A204.1 (cell line): ENCODE results near the gene SMAD1.
"Not testable (repeated sequence)": the region's sequence is repeated elsewhere in the genome, so short reads cannot be mapped to it uniquely, and the experiment has no call there.

Experiments used
- FAIRE-seq: peaks from 2 replicates; lab custom pipeline; 2012; peaks lifted over from hg19 to GRCh38; lab: Jason Lieb, UNC

Gene SMAD1

DNA sequence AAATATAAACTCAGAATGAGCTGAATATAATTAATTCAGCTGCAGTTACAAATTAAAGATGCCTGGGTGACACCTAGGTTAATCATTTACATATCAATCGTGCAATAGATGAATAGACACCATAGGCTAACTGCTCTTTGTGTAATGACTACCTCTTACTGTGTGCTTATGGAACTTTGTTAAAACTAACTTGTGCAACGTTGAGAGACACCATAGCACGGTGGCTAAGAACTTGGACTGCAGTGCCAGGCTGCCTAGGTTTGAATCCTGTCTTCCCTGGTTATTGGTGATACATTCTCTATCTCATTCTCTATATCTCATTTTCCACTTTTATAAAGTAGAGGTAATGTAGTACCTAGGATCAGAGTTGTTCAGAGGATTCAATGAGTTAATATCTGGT is 46.9 kb downstream of the SMAD1 start:
- no peak for FAIRE-seq

GRCh38 chr4:145530189-145530588 is 48.5 kb downstream of the SMAD1 start:
- no peak for FAIRE-seq

DNA sequence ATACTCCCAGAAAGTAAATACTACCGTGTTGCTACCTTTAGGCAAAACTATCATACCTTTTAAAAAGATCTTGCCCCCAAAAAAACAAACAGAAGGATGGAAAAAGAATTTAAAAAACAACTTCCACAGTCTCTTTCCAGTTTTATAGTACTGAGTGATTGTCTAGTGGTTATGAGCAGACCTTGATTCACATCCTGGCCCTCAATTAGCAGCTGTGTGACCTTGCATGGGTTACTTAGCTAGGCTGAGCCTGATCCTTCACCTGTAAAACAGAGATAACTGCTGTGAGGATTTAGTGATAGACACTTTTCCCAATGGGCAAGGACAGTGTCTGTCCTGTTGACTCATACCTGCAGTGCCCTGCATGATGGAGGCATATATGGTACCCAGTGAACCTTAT is 49.0 kb downstream of the SMAD1 start:
- FAIRE-seq, result no peak

DNA sequence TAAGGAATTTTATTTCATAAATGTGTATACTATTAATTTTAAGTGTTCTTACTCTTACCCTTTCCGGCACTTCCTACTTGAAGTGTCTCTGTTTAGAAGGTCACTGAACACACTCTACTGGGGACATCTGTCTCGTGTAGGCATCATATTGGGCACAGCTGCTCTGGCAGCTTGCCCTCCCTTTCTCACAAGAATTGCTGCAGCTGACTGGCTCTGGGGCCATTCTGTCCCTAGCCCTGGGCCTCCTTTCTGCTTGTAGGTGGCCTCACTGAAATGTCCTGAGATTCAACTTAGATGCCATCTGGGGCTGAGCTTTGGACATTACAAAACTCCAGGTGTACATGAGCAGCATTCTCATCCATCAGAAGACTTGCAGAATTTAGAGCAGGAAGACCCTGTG is 49.6 kb downstream of the SMAD1 start:
- FAIRE-seq, result no peak

GRCh38 chr4:145531859-145532258 is 50.2 kb downstream of the SMAD1 start:
- no peak for FAIRE-seq

DNA sequence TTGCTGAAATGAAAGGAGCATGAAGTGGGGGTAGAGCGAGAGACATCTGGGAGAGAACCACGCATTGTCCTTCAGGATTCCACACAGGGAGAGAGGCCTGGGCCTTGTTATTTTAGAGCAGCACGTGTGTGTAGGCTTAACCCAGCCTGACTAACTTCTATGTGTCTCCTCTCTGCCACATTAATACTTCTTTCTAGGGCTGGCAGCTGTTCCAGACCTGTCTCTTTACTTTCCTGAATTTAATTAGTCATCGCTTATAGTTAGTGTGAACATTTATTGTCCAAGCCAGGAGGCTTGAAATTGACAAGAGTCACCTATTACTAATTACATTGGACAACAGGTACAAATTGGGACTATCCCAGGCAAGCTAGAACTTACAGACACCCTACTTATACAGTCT is 51.3 kb downstream of the SMAD1 start:
- no peak for FAIRE-seq

- FAIRE-seq, result not testable (repeated sequence)
Observed at GRCh38 chr4:145533415-145533814, 51.8 kb downstream of the SMAD1 start.

DNA sequence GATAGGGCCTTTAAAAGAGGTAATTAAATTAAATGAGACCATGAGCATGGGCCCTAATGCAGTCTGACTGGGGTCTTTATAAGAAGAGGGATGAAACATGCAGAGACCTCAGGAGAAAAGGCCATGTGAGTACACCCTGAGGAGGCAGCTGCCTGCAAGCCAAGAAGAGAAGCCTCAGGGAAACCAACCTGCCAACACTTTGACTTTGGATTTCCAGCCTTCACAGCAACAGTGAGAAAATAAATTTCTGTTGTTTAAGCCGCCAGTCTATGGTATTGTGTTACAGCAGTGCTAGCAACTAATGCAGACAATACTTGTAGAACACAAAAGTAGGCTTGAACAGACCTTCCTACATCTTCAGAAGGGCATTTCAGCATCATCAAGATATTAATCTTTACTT is 52.3 kb downstream of the SMAD1 start:
- no peak for FAIRE-seq

DNA sequence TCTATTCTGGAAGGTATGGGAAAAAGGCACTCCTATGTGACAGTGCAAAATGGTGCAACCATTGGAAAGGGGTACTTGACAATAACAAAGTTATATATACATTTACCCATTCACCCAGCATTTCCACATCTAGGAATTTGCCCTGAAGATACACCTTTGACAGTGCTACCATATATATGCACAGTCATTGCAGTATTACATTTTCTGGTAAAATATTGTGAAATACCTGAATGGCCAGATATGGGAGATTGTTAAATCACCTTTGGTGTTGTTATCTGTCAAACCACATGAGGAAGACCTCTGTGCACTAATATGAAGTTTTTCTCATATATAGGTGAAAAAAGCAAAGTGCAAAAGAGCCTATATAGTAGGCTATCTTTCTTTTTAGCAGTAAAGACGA is 53.5 kb downstream of the SMAD1 start:
- no peak for FAIRE-seq

GRCh38 chr4:145536044-145536443 is 54.4 kb downstream of the SMAD1 start:
- no peak for FAIRE-seq

GRCh38 chr4:145538596-145538995 is 56.9 kb downstream of the SMAD1 start:
- no peak for FAIRE-seq

DNA sequence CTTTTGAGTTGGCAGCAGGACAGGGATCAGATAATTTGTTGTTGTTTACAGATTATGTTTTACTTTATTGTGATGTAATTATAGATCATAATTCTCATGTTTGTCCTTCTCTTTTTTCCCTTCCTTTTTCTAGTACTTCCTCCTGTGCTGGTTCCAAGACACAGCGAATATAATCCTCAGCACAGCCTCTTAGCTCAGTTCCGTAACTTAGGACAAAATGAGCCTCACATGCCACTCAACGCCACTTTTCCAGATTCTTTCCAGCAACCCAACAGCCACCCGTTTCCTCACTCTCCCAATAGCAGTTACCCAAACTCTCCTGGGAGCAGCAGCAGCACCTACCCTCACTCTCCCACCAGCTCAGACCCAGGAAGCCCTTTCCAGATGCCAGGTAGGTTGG is 58.0 kb downstream of the SMAD1 start:
- FAIRE-seq, result no peak

- FAIRE-seq, result no peak
Observed at GRCh38 chr4:145540235-145540634, 58.6 kb downstream of the SMAD1 start.

DNA sequence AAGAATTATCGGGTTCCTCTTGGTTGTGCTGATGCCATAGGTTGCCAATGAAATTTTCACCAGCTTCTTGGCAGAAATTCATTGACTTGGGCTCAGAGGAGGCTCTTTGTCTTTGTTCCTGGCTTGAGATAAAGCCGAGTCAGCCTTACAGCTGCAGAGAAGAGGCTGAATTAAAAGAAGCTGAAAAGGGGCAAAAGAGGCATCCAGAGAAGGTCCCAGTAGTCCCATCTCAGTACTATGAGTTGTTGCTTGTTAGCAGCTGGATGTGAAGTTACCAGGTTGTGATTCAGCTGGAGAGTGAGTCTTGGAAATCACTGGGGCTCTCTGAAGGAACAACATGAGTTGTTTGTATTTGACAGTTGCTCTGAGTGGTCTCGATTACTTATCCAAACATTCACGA is 59.7 kb downstream of the SMAD1 start:
- FAIRE-seq, result no peak

DNA sequence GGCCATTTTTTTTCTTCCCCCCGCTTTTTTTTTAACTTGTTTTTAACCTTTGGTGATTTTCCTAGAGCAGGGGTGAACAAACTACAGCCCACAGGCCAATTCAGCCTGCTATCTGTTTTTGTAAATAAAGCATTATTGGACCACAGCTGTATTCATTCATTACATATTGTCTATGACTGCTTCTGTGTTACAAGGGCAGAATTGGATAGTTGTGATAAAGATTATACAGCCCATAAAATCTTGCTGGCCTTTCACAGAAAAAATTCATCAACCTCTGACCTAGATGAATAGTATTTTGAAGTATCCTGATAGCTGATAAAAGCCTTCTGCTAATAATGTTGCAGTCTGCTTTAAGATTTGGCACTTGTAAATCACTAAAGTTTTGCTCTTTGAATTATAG is 63.4 kb downstream of the SMAD1 start:
- FAIRE-seq, result no peak

- no peak for FAIRE-seq
Observed at GRCh38 chr4:145545538-145546174, 64.0 kb downstream of the SMAD1 start.

- FAIRE-seq, result no peak
Observed at GRCh38 chr4:145546175-145546915, 64.7 kb downstream of the SMAD1 start.

- FAIRE-seq, result no peak
Observed at GRCh38 chr4:145551660-145552059, 70.0 kb downstream of the SMAD1 start.

- FAIRE-seq, result no peak
Observed at GRCh38 chr4:145552181-145552822, 70.6 kb downstream of the SMAD1 start.

DNA sequence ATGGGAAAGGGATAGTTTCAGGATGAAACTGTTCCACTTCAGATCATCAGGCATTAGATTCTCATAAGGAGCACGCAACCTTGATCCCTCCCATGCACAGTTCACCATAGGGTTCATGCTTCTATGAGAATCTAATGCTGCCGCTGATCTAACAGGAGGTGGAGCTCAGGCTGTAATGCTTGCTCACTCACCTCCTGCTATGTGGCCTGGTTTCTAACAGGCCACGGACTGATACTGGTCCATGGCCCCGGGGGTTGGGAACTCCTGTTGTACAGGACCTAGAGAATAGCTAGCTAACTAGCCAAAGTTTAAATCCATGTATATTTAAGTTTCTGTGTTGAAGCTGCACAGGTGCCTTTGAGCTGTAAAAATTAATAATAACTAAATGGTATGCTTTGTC is 71.7 kb downstream of the SMAD1 start:
- FAIRE-seq, result no peak

DNA sequence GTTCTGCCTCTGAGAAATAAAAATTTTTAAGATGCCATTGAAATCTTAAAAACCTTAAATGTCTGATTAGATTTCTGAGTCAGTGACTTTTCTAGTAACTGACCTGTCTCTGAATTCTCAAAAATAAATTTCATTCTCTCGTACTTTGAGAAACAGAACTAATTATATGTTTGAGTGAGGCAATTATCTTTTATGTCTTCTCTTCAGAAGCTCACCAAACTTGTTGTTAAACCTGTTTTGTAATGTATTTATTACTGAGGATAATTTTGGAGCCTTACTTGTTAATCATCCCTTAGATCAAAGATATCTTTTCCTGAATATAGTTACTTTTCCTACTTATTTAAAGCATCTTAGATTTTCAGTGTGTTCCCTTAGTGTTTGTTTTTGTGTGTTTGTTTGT is 73.0 kb downstream of the SMAD1 start:
- no peak for FAIRE-seq

DNA sequence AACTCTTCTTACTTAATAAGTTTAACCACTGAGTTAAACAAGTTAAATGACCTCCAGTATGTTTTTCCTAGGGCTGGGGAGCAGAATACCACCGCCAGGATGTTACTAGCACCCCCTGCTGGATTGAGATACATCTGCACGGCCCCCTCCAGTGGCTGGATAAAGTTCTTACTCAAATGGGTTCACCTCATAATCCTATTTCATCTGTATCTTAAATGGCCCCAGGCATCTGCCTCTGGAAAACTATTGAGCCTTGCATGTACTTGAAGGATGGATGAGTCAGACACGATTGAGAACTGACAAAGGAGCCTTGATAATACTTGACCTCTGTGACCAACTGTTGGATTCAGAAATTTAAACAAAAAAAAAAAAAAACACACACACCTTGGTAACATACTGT is 76.1 kb downstream of the SMAD1 start:
- no peak for FAIRE-seq

GRCh38 chr4:145563293-145563985 is 81.8 kb downstream of the SMAD1 start:
- FAIRE-seq, result no peak
